ENCODE measurements around the gene NEK11. TPM values are rescaled to one million over a fixed set of nuclear protein-coding genes. Genes with fewer than 3 reads are reported as not detected.

Gene NEK11
- total and polyA plus RNA-seq, 2 experiments from 2014 or later: 3.5 to 13.7 TPM

DNA sequence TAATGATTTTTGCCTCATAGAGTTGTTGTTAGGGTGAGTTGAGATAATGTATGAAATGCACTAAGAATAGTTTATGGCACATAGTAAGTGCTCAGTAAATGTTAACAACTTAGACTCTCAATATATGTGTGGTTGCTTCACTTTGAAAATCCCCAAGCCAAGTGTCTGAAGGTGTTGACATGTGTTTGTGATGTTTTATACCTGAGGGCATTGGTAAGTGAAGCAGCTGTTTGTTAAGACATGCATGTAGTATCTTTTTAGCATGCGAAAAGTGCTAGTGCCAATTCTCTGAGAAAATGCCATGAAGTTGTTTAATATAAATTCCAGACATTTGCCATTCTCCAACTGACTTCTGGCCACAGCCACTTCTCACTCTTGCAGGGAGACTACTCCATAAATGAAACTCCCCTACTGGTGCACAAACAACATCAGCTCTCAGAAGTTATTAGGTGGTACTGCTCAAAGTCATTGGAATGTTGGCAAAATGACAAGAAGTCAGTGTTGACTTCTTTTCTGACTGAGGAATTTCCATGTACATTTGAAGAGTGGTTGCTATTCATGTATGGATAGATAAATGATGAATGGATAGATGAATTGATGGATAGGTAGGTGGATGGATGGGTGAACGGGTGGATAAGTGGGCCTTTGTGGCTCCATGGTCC, 251.3 kb downstream of the NEK11 start:
- no peak overlapping the region for H3K4me2 ChIP-seq
- no peak overlapping the region for H3K27ac ChIP-seq
- no peak for TF ChIP-seq EZH2 (IDR thresholded peaks at IDR 0.05; ENCODE audit: borderline replicate concordance)
- TF ChIP-seq, protein P1, sequence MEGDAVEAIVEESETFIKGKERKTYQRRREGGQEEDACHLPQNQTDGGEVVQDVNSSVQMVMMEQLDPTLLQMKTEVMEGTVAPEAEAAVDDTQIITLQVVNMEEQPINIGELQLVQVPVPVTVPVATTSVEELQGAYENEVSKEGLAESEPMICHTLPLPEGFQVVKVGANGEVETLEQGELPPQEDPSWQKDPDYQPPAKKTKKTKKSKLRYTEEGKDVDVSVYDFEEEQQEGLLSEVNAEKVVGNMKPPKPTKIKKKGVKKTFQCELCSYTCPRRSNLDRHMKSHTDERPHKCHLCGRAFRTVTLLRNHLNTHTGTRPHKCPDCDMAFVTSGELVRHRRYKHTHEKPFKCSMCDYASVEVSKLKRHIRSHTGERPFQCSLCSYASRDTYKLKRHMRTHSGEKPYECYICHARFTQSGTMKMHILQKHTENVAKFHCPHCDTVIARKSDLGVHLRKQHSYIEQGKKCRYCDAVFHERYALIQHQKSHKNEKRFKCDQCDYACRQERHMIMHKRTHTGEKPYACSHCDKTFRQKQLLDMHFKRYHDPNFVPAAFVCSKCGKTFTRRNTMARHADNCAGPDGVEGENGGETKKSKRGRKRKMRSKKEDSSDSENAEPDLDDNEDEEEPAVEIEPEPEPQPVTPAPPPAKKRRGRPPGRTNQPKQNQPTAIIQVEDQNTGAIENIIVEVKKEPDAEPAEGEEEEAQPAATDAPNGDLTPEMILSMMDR (IDR thresholded peaks at IDR 0.05; ENCODE audit: poor library complexity): no peak
- no peak for TF ChIP-seq EZH2phosphoT487 (IDR thresholded peaks at IDR 0.05; ENCODE audit: low read depth, severe bottlenecking, unreplicated experiment)
- H3K4me3 ChIP-seq: no peak overlapping the region
- DNase-seq (ENCODE audit: low spot score): no peak
- no peak overlapping the region for H2AFZ ChIP-seq
- H3K9me2 ChIP-seq (replicated peaks; ENCODE audit: insufficient read depth): no peaks in the 10 kb centered on the region
- 89% methylated on average over 2 of the region's 2 CpGs for WGBS (ENCODE audit: low lambda C conversion rate, missing lambda C conversion rate)
- H3K27me3 ChIP-seq: no peaks in the 10 kb centered on the region
- H3K4me1 ChIP-seq (ENCODE audit: insufficient read depth): no peaks in the 10 kb centered on the region
- no peaks in the 10 kb centered on the region for H3K9me3 ChIP-seq (ENCODE audit: low read depth)
- H4K20me1 ChIP-seq (ENCODE audit: insufficient read depth, poor library complexity, severe bottlenecking): no peaks in the 10 kb centered on the region
- H3K79me2 ChIP-seq: no peaks in the 10 kb centered on the region
- H3K36me3 ChIP-seq (replicated peaks; ENCODE audit: insufficient read depth, low read depth): no peaks in the 10 kb centered on the region

- H3K27ac ChIP-seq: no peak overlapping the region
- no peak overlapping the region for H3K4me2 ChIP-seq
- no peak overlapping the region for H2AFZ ChIP-seq
- WGBS (ENCODE audit: low lambda C conversion rate, missing lambda C conversion rate): 93% methylated on average over 2 of the region's 2 CpGs
- no peaks in the 10 kb centered on the region for H3K27me3 ChIP-seq
- no peaks in the 10 kb centered on the region for H3K9me2 ChIP-seq (replicated peaks; ENCODE audit: insufficient read depth)
- H3K4me1 ChIP-seq (ENCODE audit: insufficient read depth): no peaks in the 10 kb centered on the region
- H3K4me3 ChIP-seq: no peak overlapping the region
- no peak for DNase-seq (ENCODE audit: low spot score)
- H3K36me3 ChIP-seq (replicated peaks; ENCODE audit: insufficient read depth, low read depth): no peaks in the 10 kb centered on the region
- no peaks in the 10 kb centered on the region for H3K79me2 ChIP-seq
- TF ChIP-seq, protein P1 (IDR thresholded peaks at IDR 0.05; ENCODE audit: poor library complexity): no peak
- TF ChIP-seq EZH2phosphoT487 (IDR thresholded peaks at IDR 0.05; ENCODE audit: low read depth, severe bottlenecking, unreplicated experiment) (no peak), EZH2 (IDR thresholded peaks at IDR 0.05; ENCODE audit: borderline replicate concordance) (no peak)
- H4K20me1 ChIP-seq (ENCODE audit: insufficient read depth, poor library complexity, severe bottlenecking): no peaks in the 10 kb centered on the region
- no peaks in the 10 kb centered on the region for H3K9me3 ChIP-seq (ENCODE audit: low read depth)
Measured at GRCh38 chr3:131279577-131279976, 252.9 kb downstream of the NEK11 start.

DNA sequence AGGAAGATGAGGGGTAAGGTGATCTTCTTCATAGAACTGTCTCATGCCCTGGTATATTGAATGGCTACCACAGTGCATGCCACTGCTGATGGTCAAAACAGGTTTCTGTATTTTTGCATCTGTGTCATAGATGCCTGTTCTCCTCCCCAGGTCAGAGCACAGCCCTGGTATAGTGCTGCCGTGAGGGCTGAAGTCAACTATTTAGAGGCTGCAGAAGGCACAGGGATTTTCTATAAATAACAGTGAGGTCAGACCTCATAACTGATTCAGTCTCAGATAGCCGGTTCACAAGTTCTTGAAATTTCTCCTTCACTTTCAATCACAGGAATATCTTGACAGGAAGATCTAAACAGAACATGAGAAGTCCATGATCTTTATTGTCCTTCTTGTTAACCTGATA, 255.7 kb downstream of the NEK11 start:
- Histone ChIP-seq H3K4me1 (ENCODE audit: insufficient read depth) (no peaks in the 10 kb centered on the region), H3K4me3 (no peak overlapping the region), H3K27ac (no peak overlapping the region), H3K4me2 (no peak overlapping the region), H3K9me2 (replicated peaks; ENCODE audit: insufficient read depth) (no peaks in the 10 kb centered on the region), H3K79me2 (no peaks in the 10 kb centered on the region), H3K36me3 (replicated peaks; ENCODE audit: insufficient read depth, low read depth) (no peaks in the 10 kb centered on the region), H4K20me1 (ENCODE audit: insufficient read depth, poor library complexity, severe bottlenecking) (no peaks in the 10 kb centered on the region), H3K27me3 (no peaks in the 10 kb centered on the region), H3K9me3 (ENCODE audit: low read depth) (no peaks in the 10 kb centered on the region), H2AFZ (no peak overlapping the region)
- DNase-seq (ENCODE audit: low spot score): no peak
- WGBS (ENCODE audit: low lambda C conversion rate, missing lambda C conversion rate): 70% methylated on average over 2 of the region's 2 CpGs
- TF ChIP-seq, protein P1 (IDR thresholded peaks at IDR 0.05; ENCODE audit: poor library complexity): no peak
- TF ChIP-seq EZH2phosphoT487 (IDR thresholded peaks at IDR 0.05; ENCODE audit: low read depth, severe bottlenecking, unreplicated experiment): no peak
- TF ChIP-seq EZH2 (IDR thresholded peaks at IDR 0.05; ENCODE audit: borderline replicate concordance): no peak
